Pancreas (tissue), 10 donors: Measurements from ENCODE around the gene CD320. TPM values are rescaled to one million over a fixed set of nuclear protein-coding genes. Genes with fewer than 3 reads are reported as not detected.

Source experiments
- ATAC-seq, 4 donors: fragments of 200-7000 bp; cut with Tn5 transposase; one replicate each; pipeline versions ENCODE4 v1.8.0 to v1.9.1; 2020; ENCODE audit warnings: mild to moderate bottlenecking in 4 of 4, moderate library complexity in 4 of 4
- DNase-seq, 6 donors: peaks; one replicate each; pipeline ENCODE4 v3.0.0-alpha.2; 2020
- FAIRE-seq: peaks from 2 replicates; lab custom pipeline; 2012; peaks lifted over from hg19 to GRCh38; lab: Jason Lieb, UNC
- H3K27ac ChIP-seq, 4 donors: fragments of 200-600 bp; sonication (generic); 1 replicate in 3 of 4; 2 replicates in 1 of 4; pipeline versions ENCODE4 v1.5.0 to v1.8.0; 2020
- H3K27me3 ChIP-seq, 4 donors: fragments of 200-600 bp; one replicate each; pipeline ENCODE4 v1.8.0; 2021
- H3K36me3 ChIP-seq, 3 donors: fragments of 200-600 bp; sonication (generic) in 1 of 3; one replicate each; pipeline versions ENCODE4 v1.5.0 to v1.8.0; 2020 to 2021
- H3K4me1 ChIP-seq, 3 donors: fragments of 200-600 bp; one replicate each; pipeline ENCODE4 v1.8.0; 2021
- H3K4me3 ChIP-seq, 4 donors: fragments of 200-600 bp; sonication (generic) in 2 of 4; one replicate each; pipeline versions ENCODE4 v1.5.0 to v1.8.0; 2020 to 2021
- H3K9me3 ChIP-seq, 4 donors: fragments of 200-600 bp; one replicate each; pipeline ENCODE4 v1.8.0; 2021
- CTCF ChIP-seq, 4 donors: fragments of 200-600 bp; sonication (generic) in 3 of 4; IDR thresholded peaks; one replicate each; pipeline versions ENCODE4 v1.5.0 to v1.8.0; 2021; ENCODE audit warnings: antibody characterized with exemption in 4 of 4
- WGBS, 2 donors: extraction: QIAGEN DNeasy Blood & Tissue Kit; methylation state at CpG; one replicate each; pipeline ENCODE4 v1.1.7; 2013; 5-methylcytosine and 5-hydroxymethylcytosine counted together
- intact Hi-C, 3 donors: fragments of 100-400 bp; cut with DNase I; formaldehyde crosslinking; loops; one replicate each; pipeline versions ENCODE4 v1.11.1 to v1.14.2; 2022
- polyA plus RNA-seq, 2 donors: library from polyadenylated mRNA; stranded (reverse); fragments of 200-250 nt; gene quantifications; one replicate each; pipeline ENCODE4 v1.2.3, GENCODE V29; 2013
- total RNA-seq, 6 donors: library from RNA; stranded (reverse); fragmentation: NEBNext Ultra II Directional in 4 of 6; extraction: Animal tissue kit (Norgen Biotek cat#: 25700) in 4 of 6; gene quantifications; one replicate each; pipeline versions ENCODE4 v1.2.1 to v1.2.4, GENCODE V29; 2021 to 2023
- donor health status: healthy with polysubstance abuse.
- donor health status: DM: no; HTN: no; CAD: no; lungs with moderate emphysema.
- donor health status: DM: no; HTN: no; CAD: no.
- donor health status: control.
- donor health status: control.
- donor health status: Bipolar disorder and iron deficiency.
- donor health status: DM: yes; HTN: yes; CAD: no.
- donor health status: DM: no; HTN: no; CAD: no.
- donor health status: DM: no; HTN: no; CAD: no.
- donor health status: DM: yes; HTN: yes; CAD: no.

CD320 gene
- total and polyA plus RNA-seq, 8 donors: 13.8 to 58.4 (median 20.9) TPM

- no peaks in the 10 kb centered on the region for H3K9me3 ChIP-seq
- H3K36me3 ChIP-seq: peaks cover 0 to 9% (median 6%) of the 10 kb centered on the region in 3 donors
- H3K4me3 ChIP-seq: no peak overlapping the region
- WGBS, 2 donors: 92 to 95% methylated on average over 3 of the region's 3 CpGs
- ATAC-seq (no peak), FAIRE-seq (no peak), DNase-seq (peak in 1 of 6 donors; percentile 5)
- H3K4me1 ChIP-seq: peaks cover 8 to 13% (median 9%) of the 10 kb centered on the region in 3 donors
- TF ChIP-seq CTCF (IDR thresholded peaks at IDR 0.05): no peak
- H3K27ac ChIP-seq: no peak overlapping the region
- H3K27me3 ChIP-seq: no peaks in the 10 kb centered on the region
- intact Hi-C loops: no loop called here
Observed at GRCh38 chr19:8325454-8325853, 17.3 kb upstream of the CD320 start.

GRCh38 chr19:8324186-8325050, 16.3 kb upstream of the CD320 start:
- Histone ChIP-seq H3K4me1 (peaks cover 8 to 22% (median 9%) of the 10 kb centered on the region in 3 donors), H3K36me3 (peaks cover 0 to 9% (median 6%) of the 10 kb centered on the region in 3 donors), H3K9me3 (no peaks in the 10 kb centered on the region), H3K27ac (no peak overlapping the region), H3K27me3 (no peaks in the 10 kb centered on the region), H3K4me3 (no peak overlapping the region)
- no peak for TF ChIP-seq CTCF (IDR thresholded peaks at IDR 0.05)
- intact Hi-C loops: no loop called here
- DNase-seq (peak in 3 of 6 donors; percentile 51 to 79 (median 56)), ATAC-seq (no peak), FAIRE-seq (no peak)
- 67 to 73% methylated on average over 15 to 17 of the region's 17 CpGs for WGBS, 2 donors

GRCh38 chr19:8323781-8324185, 15.6 kb upstream of the CD320 start:
- intact Hi-C loops: no loop called here
- WGBS, 2 donors: 95 to 100% methylated on average over 1 of the region's 1 CpG
- TF ChIP-seq CTCF (IDR thresholded peaks at IDR 0.05): no peak
- no peak for FAIRE-seq
- Histone ChIP-seq H3K27ac (no peak overlapping the region), H3K9me3 (no peaks in the 10 kb centered on the region), H3K4me3 (no peak overlapping the region), H3K27me3 (no peaks in the 10 kb centered on the region), H3K4me1 (peaks cover 8 to 23% (median 9%) of the 10 kb centered on the region in 3 donors), H3K36me3 (peaks cover 0 to 9% (median 6%) of the 10 kb centered on the region in 3 donors)
- DNase-seq: peak in 1 of 6 donors; percentile 35
- ATAC-seq: no peak

- Histone ChIP-seq H3K36me3 (peaks cover 0 to 9% (median 6%) of the 10 kb centered on the region in 3 donors), H3K4me1 (peaks cover 8 to 23% (median 9%) of the 10 kb centered on the region in 3 donors), H3K27ac (no peak overlapping the region), H3K4me3 (peak overlapping the region in 3 of 4 donors; percentile 61 to 93 (median 91)), H3K9me3 (no peaks in the 10 kb centered on the region), H3K27me3 (no peaks in the 10 kb centered on the region)
- intact Hi-C loops: no loop called here
- 55 to 59% methylated on average over 7 of the region's 7 CpGs for WGBS, 2 donors
- DNase-seq (no peak), FAIRE-seq (no peak), ATAC-seq (no peak)
- TF ChIP-seq CTCF (IDR thresholded peaks at IDR 0.05): no peak
Observed at GRCh38 chr19:8322638-8322997, 14.5 kb upstream of the CD320 start.
